AG09319 (cell line): ENCODE results near the gene FAP.

ENCODE experiments used
- DNase-seq: peaks from one replicate; pipeline ENCODE4 v3.0.0-alpha.2; 2010; ENCODE audit warnings: low read depth; ENCODE audit errors: extremely low read depth
- TF ChIP-seq, protein P1 (sequence below): IDR thresholded peaks from 2 replicates; pipeline ENCODE4 v1.5.1; 2011; ENCODE audit warnings: low read depth, mild to moderate bottlenecking, inconsistent platforms, low read length, moderate library complexity

The FAP gene

DNA sequence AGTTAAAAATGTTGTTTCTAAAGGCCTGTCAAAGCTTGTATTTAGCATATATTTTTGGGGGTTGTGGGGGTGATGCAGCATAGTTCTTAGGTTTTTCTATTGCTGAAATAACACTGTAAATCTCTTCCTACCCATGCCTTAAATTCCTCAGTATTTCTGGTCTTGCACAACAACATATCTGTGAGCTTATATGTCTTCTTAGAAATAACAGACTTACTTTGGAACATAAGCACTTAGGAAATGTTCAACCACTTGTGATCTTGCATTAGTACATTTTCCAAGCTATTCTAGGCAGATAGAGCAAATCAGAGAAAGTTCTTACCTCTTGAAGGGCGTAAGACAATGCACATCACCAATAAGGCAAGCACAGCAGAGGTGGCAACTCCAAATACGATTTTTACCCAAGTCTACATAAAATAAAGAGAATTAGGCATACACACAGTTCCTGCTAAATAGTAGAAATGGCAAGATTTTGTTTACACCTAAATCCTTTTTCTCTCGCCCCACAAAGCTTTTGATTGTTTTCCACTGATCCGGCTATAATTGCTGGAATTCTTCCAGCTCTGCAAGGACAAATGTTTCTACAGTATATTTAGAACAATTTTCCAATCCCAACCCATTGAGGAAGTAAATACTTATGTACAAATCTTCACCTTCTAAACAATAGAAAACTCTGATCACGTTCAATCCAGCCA lies 512 bp downstream of the FAP start:
- TF ChIP-seq, protein P1, sequence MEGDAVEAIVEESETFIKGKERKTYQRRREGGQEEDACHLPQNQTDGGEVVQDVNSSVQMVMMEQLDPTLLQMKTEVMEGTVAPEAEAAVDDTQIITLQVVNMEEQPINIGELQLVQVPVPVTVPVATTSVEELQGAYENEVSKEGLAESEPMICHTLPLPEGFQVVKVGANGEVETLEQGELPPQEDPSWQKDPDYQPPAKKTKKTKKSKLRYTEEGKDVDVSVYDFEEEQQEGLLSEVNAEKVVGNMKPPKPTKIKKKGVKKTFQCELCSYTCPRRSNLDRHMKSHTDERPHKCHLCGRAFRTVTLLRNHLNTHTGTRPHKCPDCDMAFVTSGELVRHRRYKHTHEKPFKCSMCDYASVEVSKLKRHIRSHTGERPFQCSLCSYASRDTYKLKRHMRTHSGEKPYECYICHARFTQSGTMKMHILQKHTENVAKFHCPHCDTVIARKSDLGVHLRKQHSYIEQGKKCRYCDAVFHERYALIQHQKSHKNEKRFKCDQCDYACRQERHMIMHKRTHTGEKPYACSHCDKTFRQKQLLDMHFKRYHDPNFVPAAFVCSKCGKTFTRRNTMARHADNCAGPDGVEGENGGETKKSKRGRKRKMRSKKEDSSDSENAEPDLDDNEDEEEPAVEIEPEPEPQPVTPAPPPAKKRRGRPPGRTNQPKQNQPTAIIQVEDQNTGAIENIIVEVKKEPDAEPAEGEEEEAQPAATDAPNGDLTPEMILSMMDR: no peak
- DNase-seq: no peak

- TF ChIP-seq, protein P1: no peak
- DNase-seq: no peak
Observed at GRCh38 chr2:162241571-162241970, 1.7 kb downstream of the FAP start.

DNA sequence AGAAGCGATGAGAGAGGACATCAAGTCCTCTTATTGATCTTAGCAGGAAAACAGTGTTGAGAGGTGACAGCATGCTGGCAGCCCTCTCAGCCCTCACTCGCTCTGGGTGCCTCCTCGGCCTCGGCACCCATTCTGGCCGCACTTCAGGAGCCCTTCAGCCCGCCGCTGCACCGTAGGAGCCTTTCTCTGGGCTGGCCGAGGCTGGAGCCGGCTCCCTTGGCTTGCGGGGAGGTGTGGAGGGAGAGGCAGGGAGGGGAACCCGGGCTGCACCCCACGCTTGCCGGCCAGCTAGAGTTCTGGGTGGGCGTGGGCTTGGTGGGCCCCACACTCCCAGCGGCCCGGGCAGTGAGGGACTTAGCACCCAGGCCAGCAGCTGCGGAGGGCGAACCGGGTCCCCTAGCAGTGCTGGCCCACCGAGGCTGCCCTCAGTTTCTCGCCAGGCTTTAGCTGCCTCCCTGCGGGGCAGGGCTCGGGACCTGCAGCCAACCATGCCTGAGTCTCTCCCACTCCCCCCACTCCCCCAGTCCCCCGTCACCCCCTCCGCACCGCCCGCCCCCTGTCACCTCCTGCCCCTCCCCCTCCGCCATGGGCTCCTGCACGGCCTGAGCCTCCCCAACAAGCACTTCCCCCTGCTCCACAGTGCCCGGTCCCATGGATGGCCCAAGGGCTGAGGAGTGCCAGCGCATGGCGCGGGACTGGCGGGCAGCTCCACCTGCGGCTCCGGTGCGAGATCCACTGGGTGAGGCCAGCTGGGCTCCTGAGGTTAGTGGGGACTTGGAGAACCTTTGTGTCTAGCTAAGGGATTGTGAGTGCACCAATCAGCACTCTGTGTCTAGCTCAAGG lies 8.4 kb downstream of the FAP start:
- no peak for DNase-seq
- TF ChIP-seq, protein P1: no peak

- no peak for DNase-seq
Observed at GRCh38 chr2:162233197-162233596, 10.0 kb downstream of the FAP start.

DNA sequence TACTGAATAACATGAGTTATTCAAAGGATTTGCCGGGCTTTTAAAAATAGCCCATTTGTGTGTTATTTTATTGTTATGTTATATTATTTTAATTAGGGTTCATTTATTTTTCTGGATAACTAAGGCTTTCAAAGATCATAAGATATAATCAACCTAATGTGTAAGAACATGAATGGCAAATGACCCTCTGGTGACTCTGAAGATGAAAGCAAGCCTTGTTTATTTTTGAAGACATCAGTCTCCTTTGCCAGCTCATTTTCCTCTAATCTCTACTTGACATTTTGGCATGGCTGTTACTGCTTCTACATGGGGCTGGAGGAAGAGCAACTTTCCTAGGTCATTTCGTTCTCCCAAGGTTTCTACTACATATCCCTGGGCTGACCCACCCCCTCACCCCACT lies 10.6 kb downstream of the FAP start:
- TF ChIP-seq, protein P1: no peak
- DNase-seq: no peak

More at GRCh38 chr2:162233197-162233596, 10.0 kb downstream of the FAP start:
- TF ChIP-seq, protein P1: no peak

DNA sequence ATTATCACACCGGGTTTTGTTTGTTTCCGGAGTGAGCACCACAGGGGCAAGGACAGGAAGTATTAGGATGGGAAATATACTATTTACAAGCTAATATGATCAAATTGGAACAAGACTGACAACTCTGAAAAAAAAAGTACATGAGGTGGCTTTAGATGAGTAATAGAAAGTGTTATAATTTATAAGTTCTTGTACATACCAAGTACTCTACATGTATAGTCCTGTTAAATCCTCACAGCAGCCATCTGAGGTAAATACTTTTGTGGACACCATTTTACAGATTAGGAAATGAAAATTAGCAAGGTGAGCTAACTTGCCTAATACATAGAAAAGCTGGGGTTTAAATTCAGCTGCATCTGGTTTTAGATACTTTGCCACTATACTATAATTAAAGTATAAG lies 11.2 kb downstream of the FAP start:
- no peak for DNase-seq
- TF ChIP-seq, protein P1: no peak

DNA sequence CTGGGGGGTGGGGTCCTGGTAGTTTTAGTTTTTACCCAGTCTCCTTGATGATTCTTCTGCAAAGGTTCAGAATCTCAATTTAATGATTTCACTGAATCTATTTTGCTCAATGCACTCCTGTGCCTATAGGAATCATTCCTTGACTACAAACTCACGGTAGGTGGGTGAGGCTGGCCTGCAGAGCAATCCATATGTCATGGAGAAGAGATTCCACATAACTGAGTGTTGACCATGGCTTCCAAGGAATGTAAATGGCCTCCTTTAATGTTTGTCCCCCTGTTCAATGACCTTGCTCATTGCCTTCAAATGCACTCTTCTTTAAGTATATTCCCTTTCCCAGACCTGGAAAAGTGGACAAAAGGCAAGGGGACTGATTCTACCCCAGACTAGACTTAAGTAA lies 12.5 kb downstream of the FAP start:
- TF ChIP-seq, protein P1: no peak
- no peak for DNase-seq
